Activated T-cell treated with anti-CD3 and anti-CD28 coated beads, Interleukin-2, amount 50 U/mL, for 48 hours (primary cell): Measurements from ENCODE around the gene CADM2.
"Not testable (repeated sequence)": the region's sequence is repeated elsewhere in the genome, so short reads cannot be mapped to it uniquely, and the experiment has no call there.

Experiments
- DNase-seq, 2 experiments: peaks; one replicate each; pipeline ENCODE4 v3.0.0-alpha.2; 2020

CADM2 gene

GRCh38 chr3:85081191-85081906 is 122.6 kb downstream of the CADM2 start:
- DNase-seq, result no peak

- DNase-seq, result no peak
Observed at GRCh38 chr3:85090495-85090894, 131.7 kb downstream of the CADM2 start.

- no peak for DNase-seq
Observed at GRCh38 chr3:85100316-85100715, 141.5 kb downstream of the CADM2 start.

DNA sequence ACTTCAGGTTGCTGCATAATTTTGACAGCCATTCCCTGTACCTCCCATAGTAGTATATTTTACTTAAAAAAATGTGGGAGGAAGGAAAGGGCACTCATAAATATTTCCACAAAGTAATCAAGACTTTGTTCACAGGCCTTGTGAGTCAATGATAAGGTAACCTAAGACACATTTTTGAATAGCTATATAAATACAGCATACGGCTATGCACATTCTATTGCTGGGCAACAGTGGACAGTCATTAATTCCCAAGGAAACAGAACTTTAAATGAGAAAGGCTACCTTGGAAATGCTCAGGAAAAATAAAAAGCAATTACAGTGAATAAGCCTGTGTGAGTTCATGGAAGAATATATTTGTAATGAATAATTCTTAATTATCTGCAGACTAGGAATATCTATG is 144.0 kb downstream of the CADM2 start:
- no peak for DNase-seq

- DNase-seq, result no peak
Observed at GRCh38 chr3:85110393-85110792, 151.6 kb downstream of the CADM2 start.

GRCh38 chr3:85120879-85121278 is 162.1 kb downstream of the CADM2 start:
- DNase-seq, result no peak

DNA sequence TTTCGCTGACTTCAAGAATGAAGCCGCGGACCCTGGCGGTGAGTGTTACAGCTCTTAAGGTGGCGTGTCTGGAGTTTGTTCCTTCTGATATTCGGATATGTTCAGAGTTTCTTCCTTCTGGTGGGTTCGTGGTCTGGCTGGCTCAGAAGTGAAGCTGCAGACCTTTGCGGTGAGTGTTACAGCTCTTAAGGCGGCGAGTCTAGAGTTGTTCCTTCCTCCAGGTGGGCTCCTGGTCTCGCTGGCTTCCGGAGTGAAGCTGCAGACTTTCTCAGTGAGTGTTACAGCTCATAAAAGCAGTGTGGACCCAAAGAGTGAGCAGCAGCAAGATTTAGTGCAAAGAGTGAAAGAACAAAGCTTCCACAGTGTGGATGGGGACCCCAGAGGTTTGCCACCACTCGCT is 174.1 kb downstream of the CADM2 start:
- DNase-seq, result not testable (repeated sequence)

DNA sequence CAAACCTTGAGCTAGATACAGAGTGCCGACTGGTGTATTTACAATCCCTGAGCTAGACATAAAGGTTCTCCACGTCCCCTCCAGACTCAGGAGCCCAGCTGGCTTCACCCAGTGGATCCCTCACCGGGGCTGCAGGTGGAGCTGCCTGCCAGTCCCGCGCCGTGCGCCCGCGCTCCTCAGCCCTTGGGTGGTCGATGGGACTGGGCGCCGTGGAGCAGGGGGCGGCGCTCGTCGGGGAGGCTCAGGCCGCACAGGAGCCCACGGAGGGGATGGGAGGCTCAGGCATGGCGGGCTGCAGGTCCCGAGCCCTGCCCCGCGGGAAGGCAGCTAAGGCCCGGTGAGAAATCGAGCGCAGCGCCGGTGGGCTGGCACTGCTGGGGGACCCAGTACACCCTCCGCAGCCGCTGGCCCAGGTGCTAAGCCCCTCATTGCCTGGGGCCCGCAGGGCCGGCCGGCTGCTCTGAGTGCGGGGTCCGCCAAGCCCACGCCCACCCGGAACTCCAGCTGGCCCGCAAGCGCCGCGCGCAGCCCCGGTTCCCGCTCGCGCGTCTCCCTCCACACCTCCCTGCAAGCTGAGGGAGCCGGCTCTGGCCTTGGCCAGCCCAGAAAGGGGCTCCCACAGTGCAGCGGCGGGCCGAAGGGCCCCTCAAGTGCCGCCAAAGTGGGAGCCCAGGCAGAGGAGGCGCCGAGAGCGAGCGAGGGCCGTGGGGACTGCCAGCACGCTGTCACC is 175.1 kb downstream of the CADM2 start:
- DNase-seq, result not testable (repeated sequence)

- no peak for DNase-seq
Observed at GRCh38 chr3:85142626-85143025, 183.8 kb downstream of the CADM2 start.

- no peak for DNase-seq
Observed at GRCh38 chr3:85148036-85148435, 189.2 kb downstream of the CADM2 start.

DNA sequence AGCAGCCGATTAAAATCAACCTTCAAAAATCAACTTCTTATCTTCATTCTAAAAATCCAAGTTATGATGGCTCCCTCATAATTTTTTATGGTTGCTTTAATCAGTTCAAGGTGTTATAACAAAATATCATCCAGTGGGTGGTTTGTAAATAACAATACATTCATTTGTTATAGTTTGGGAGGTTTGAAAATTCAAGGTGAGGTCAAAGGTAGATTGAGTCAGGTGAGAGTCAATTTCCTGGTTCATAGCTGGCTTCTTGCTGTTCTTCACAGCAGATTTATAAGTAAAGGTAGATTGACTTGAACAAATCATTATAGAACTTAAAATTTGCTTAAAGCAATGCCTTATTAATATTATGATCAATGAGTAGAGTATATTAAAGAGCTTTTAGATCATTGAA is 192.8 kb downstream of the CADM2 start:
- DNase-seq, result no peak

GRCh38 chr3:85153279-85153678 is 194.5 kb downstream of the CADM2 start:
- not testable (repeated sequence) for DNase-seq

GRCh38 chr3:85159376-85159775 is 200.6 kb downstream of the CADM2 start:
- no peak for DNase-seq

- DNase-seq, result no peak
Observed at GRCh38 chr3:85161544-85161943, 202.8 kb downstream of the CADM2 start.

GRCh38 chr3:85162905-85163304 is 204.1 kb downstream of the CADM2 start:
- no peak for DNase-seq

- DNase-seq, result no peak
Observed at GRCh38 chr3:85164436-85164835, 205.6 kb downstream of the CADM2 start.

- DNase-seq, result no peak
Observed at GRCh38 chr3:85167576-85167975, 208.8 kb downstream of the CADM2 start.

GRCh38 chr3:85170646-85171045 is 211.9 kb downstream of the CADM2 start:
- DNase-seq, result no peak

GRCh38 chr3:85171976-85172375 is 213.2 kb downstream of the CADM2 start:
- DNase-seq, result no peak

GRCh38 chr3:85176799-85177198 is 218.0 kb downstream of the CADM2 start:
- DNase-seq, result no peak

- no peak for DNase-seq
Observed at GRCh38 chr3:85182975-85183752, 224.4 kb downstream of the CADM2 start.

- no peak for DNase-seq
Observed at GRCh38 chr3:85185495-85185894, 226.7 kb downstream of the CADM2 start.

- DNase-seq, result no peak
Observed at GRCh38 chr3:85189731-85190130, 230.9 kb downstream of the CADM2 start.

DNA sequence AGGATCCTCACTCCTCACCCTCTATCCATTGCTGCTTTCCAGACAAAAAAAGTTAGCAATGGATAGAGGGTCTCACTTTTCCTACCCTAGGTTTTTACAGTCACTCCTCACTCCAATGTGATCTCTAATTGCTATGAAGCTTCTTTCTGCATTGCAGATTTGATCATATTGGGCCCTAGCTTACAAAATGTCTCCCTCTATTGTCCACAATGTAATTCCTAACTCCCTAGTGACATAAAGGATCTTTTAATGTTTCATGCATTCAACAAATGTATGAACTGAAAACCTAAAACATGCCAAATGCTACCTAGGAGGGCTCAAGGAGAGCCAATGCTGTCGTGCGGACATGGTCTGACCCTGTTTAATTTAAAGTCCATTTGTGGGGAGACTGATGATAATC is 234.8 kb downstream of the CADM2 start:
- no peak for DNase-seq
